Smooth muscle cell (in vitro differentiated cells): ENCODE results near the gene ASCC1. TPM values are rescaled to one million over a fixed set of nuclear protein-coding genes. Genes with fewer than 3 reads are reported as not detected.

Source experiments
- DNase-seq: peaks from one replicate; lab custom pipeline; 2025; ENCODE audit not compliant: unreplicated experiment; lab: John Stamatoyannopoulos, UW
- H2AFZ ChIP-seq: fragments of 200-600 bp; sonication (generic); 2 replicates; pipeline ENCODE4 v1.6.0; 2016; ENCODE audit warnings: antibody characterized with exemption, low read depth, mild to moderate bottlenecking
- H3F3A ChIP-seq: fragments of 200-600 bp; sonication (generic); 2 replicates; pipeline ENCODE4 v1.6.0; 2017; ENCODE audit warnings: antibody characterized with exemption, low read depth
- H3K27ac ChIP-seq: fragments of 200-600 bp; sonication (generic); 2 replicates; pipeline ENCODE4 v1.5.1; 2016; ENCODE audit warnings: low read depth, mild to moderate bottlenecking
- H3K27me3 ChIP-seq: fragments of 200-600 bp; sonication (generic); 2 replicates; pipeline ENCODE4 v1.6.1; 2016; ENCODE audit warnings: low read depth, mild to moderate bottlenecking
- H3K36me3 ChIP-seq: fragments of 200-600 bp; sonication (generic); 2 replicates; pipeline ENCODE4 v1.5.1; 2016; ENCODE audit warnings: low read depth
- H3K4me1 ChIP-seq: fragments of 200-600 bp; sonication (generic); 2 replicates; pipeline ENCODE4 v1.5.1; 2016; ENCODE audit warnings: low read depth
- H3K4me2 ChIP-seq: fragments of 200-600 bp; sonication (generic); 2 replicates; pipeline ENCODE4 v1.6.0; 2016; ENCODE audit warnings: mild to moderate bottlenecking
- H3K4me3 ChIP-seq: fragments of 200-600 bp; sonication (generic); 2 replicates; pipeline ENCODE4 v1.5.1; 2016; ENCODE audit warnings: mild to moderate bottlenecking
- H3K79me2 ChIP-seq: fragments of 200-600 bp; sonication (generic); 2 replicates; pipeline ENCODE4 v1.6.0; 2016; ENCODE audit warnings: low read depth, mild to moderate bottlenecking
- H3K9ac ChIP-seq: fragments of 200-600 bp; sonication (generic); 2 replicates; pipeline ENCODE4 v1.6.0; 2016; ENCODE audit warnings: low read depth
- H3K9me3 ChIP-seq: fragments of 200-600 bp; sonication (generic); replicated peaks from 2 replicates; pipeline ENCODE4 v1.5.1; 2016; ENCODE audit warnings: low read depth
- H4K20me1 ChIP-seq: fragments of 200-600 bp; sonication (generic); 2 replicates; pipeline ENCODE4 v1.6.0; 2016; ENCODE audit warnings: low read depth
- CTCF ChIP-seq: fragments of 200-600 bp; sonication (generic); IDR thresholded peaks from 2 replicates; pipeline ENCODE4 v1.5.1; 2017; ENCODE audit warnings: borderline replicate concordance, mild to moderate bottlenecking, antibody characterized with exemption; ENCODE audit not compliant: insufficient read depth, poor library complexity, severe bottlenecking
- WGBS: methylation state at CpG from one replicate; pipeline ENCODE4 v1.1.7; 2016; ENCODE audit warnings: low lambda C conversion rate; 5-methylcytosine and 5-hydroxymethylcytosine counted together
- polyA plus RNA-seq: library from polyadenylated mRNA; unstranded; fragments of >200 nt; fragmentation: Nextera tagmentation; extraction: Ambion mirVana; gene quantifications from 2 replicates; pipeline ENCODE4 v1.2.1, GENCODE V29; 2016
- total RNA-seq: library from RNA; depleted of rRNA; stranded (reverse); fragments of >200 nt; gene quantifications from 2 replicates; pipeline ENCODE4 v1.2.3, GENCODE V29; 2014

Gene ASCC1
- total and polyA plus RNA-seq, 2 experiments from 2014 or later = 24.0 to 28.1 TPM

GRCh38 chr10:72075376-72076115, 140.5 kb downstream of the ASCC1 start:
- H3K79me2 ChIP-seq = no peaks in the 10 kb centered on the region
- no peaks in the 10 kb centered on the region for H3K9me3 ChIP-seq
- no peak overlapping the region for H3K9ac ChIP-seq
- 72% methylated on average over 12 of the region's 12 CpGs for WGBS
- H3K4me2 ChIP-seq = no peak overlapping the region
- TF ChIP-seq CTCF = no peak
- no peaks in the 10 kb centered on the region for H3K36me3 ChIP-seq
- H3K4me3 ChIP-seq = no peak overlapping the region
- no peak overlapping the region for H2AFZ ChIP-seq
- no peaks in the 10 kb centered on the region for H3K27me3 ChIP-seq
- H4K20me1 ChIP-seq = no peaks in the 10 kb centered on the region
- no peak for DNase-seq
- H3F3A ChIP-seq = no peaks in the 10 kb centered on the region
- no peak overlapping the region for H3K27ac ChIP-seq
- no peaks in the 10 kb centered on the region for H3K4me1 ChIP-seq

GRCh38 chr10:72074574-72075375, 141.3 kb downstream of the ASCC1 start:
- Histone ChIP-seq H3K27me3 (no peaks in the 10 kb centered on the region), H2AFZ (no peak overlapping the region), H3F3A (no peaks in the 10 kb centered on the region), H3K36me3 (no peaks in the 10 kb centered on the region), H3K4me3 (no peak overlapping the region), H3K79me2 (no peaks in the 10 kb centered on the region), H3K4me2 (no peak overlapping the region), H3K9ac (no peak overlapping the region), H3K27ac (no peak overlapping the region), H3K4me1 (no peaks in the 10 kb centered on the region), H3K9me3 (no peaks in the 10 kb centered on the region), H4K20me1 (no peaks in the 10 kb centered on the region)
- no peak for DNase-seq
- TF ChIP-seq CTCF = no peak
- 75% methylated on average over 18 of the region's 18 CpGs for WGBS

- Histone ChIP-seq H3K4me2 (no peak overlapping the region), H3K79me2 (no peaks in the 10 kb centered on the region), H3F3A (no peaks in the 10 kb centered on the region), H3K27ac (no peak overlapping the region), H3K27me3 (no peaks in the 10 kb centered on the region), H3K9ac (no peak overlapping the region), H3K9me3 (no peaks in the 10 kb centered on the region), H2AFZ (no peak overlapping the region), H3K36me3 (no peaks in the 10 kb centered on the region), H4K20me1 (no peaks in the 10 kb centered on the region), H3K4me3 (no peak overlapping the region), H3K4me1 (no peaks in the 10 kb centered on the region)
- no peak for TF ChIP-seq CTCF
- DNase-seq = no peak
- WGBS = 92% methylated on average over 14 of the region's 14 CpGs
Measured at GRCh38 chr10:72073708-72074573, 142.1 kb downstream of the ASCC1 start.
